Smooth muscle cell (in vitro differentiated cells): ENCODE measurements around the gene PTCRA. TPM values are rescaled to one million over a fixed set of nuclear protein-coding genes. Genes with fewer than 3 reads are reported as not detected.
"Not testable (repeated sequence)": the region's sequence is repeated elsewhere in the genome, so short reads cannot be mapped to it uniquely, and the experiment has no call there.

ENCODE experiments used
- DNase-seq: peaks from one replicate; lab custom pipeline; 2025; ENCODE audit not compliant: unreplicated experiment; lab: John Stamatoyannopoulos, UW
- H2AFZ ChIP-seq: fragments of 200-600 bp; sonication (generic); 2 replicates; pipeline ENCODE4 v1.6.0; 2016; ENCODE audit warnings: antibody characterized with exemption, low read depth, mild to moderate bottlenecking
- H3F3A ChIP-seq: fragments of 200-600 bp; sonication (generic); 2 replicates; pipeline ENCODE4 v1.6.0; 2017; ENCODE audit warnings: antibody characterized with exemption, low read depth
- H3K27ac ChIP-seq: fragments of 200-600 bp; sonication (generic); 2 replicates; pipeline ENCODE4 v1.5.1; 2016; ENCODE audit warnings: low read depth, mild to moderate bottlenecking
- H3K27me3 ChIP-seq: fragments of 200-600 bp; sonication (generic); 2 replicates; pipeline ENCODE4 v1.6.1; 2016; ENCODE audit warnings: low read depth, mild to moderate bottlenecking
- H3K36me3 ChIP-seq: fragments of 200-600 bp; sonication (generic); 2 replicates; pipeline ENCODE4 v1.5.1; 2016; ENCODE audit warnings: low read depth
- H3K4me1 ChIP-seq: fragments of 200-600 bp; sonication (generic); 2 replicates; pipeline ENCODE4 v1.5.1; 2016; ENCODE audit warnings: low read depth
- H3K4me2 ChIP-seq: fragments of 200-600 bp; sonication (generic); 2 replicates; pipeline ENCODE4 v1.6.0; 2016; ENCODE audit warnings: mild to moderate bottlenecking
- H3K4me3 ChIP-seq: fragments of 200-600 bp; sonication (generic); 2 replicates; pipeline ENCODE4 v1.5.1; 2016; ENCODE audit warnings: mild to moderate bottlenecking
- H3K79me2 ChIP-seq: fragments of 200-600 bp; sonication (generic); 2 replicates; pipeline ENCODE4 v1.6.0; 2016; ENCODE audit warnings: low read depth, mild to moderate bottlenecking
- H3K9ac ChIP-seq: fragments of 200-600 bp; sonication (generic); 2 replicates; pipeline ENCODE4 v1.6.0; 2016; ENCODE audit warnings: low read depth
- H3K9me3 ChIP-seq: fragments of 200-600 bp; sonication (generic); replicated peaks from 2 replicates; pipeline ENCODE4 v1.5.1; 2016; ENCODE audit warnings: low read depth
- H4K20me1 ChIP-seq: fragments of 200-600 bp; sonication (generic); 2 replicates; pipeline ENCODE4 v1.6.0; 2016; ENCODE audit warnings: low read depth
- CTCF ChIP-seq: fragments of 200-600 bp; sonication (generic); IDR thresholded peaks from 2 replicates; pipeline ENCODE4 v1.5.1; 2017; ENCODE audit warnings: borderline replicate concordance, mild to moderate bottlenecking, antibody characterized with exemption; ENCODE audit not compliant: insufficient read depth, poor library complexity, severe bottlenecking
- WGBS: methylation state at CpG from one replicate; pipeline ENCODE4 v1.1.7; 2016; ENCODE audit warnings: low lambda C conversion rate; 5-methylcytosine and 5-hydroxymethylcytosine counted together
- polyA plus RNA-seq: library from polyadenylated mRNA; unstranded; fragments of >200 nt; fragmentation: Nextera tagmentation; extraction: Ambion mirVana; gene quantifications from 2 replicates; pipeline ENCODE4 v1.2.1, GENCODE V29; 2016
- total RNA-seq: library from RNA; depleted of rRNA; stranded (reverse); fragments of >200 nt; gene quantifications from 2 replicates; pipeline ENCODE4 v1.2.3, GENCODE V29; 2014

Gene PTCRA
- total and polyA plus RNA-seq, 2 experiments from 2014 or later: not detected

- 77% methylated on average over 8 of the region's 8 CpGs for WGBS
- no peak for DNase-seq
These were observed 16.0 kb upstream of the PTCRA start for GRCh38 chr6:42899871-42900270.

DNA sequence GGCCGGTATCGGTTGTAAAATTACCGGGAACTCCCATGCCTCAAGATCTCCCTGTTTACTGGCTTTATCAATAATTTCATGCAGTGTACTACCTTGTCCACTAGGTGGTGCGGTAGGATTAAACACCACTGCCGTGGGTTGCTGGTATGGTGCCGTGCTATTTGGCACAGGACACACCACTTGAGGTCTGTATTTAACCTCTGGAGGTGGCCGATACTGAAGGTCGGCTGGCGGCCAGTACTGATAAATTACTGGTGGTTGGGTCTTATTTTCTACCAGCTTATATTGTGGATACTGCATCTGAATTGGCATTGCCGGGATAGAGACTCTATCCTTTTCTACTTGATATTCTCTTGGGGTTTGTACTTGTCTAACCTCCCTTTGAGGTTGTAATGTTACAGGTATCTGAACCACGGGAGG is 14.3 kb upstream of the PTCRA start:
- H3K79me2 ChIP-seq: no peaks in the 10 kb centered on the region
- H3K4me3 ChIP-seq: no peak overlapping the region
- no peak overlapping the region for H3K4me2 ChIP-seq
- H3K9ac ChIP-seq: no peak overlapping the region
- no peaks in the 10 kb centered on the region for H4K20me1 ChIP-seq
- 15% methylated on average over 11 of the region's 11 CpGs for WGBS
- no peak overlapping the region for H2AFZ ChIP-seq
- peaks cover 7% of the 10 kb centered on the region for H3K4me1 ChIP-seq
- DNase-seq: peak; percentile 9
- no peaks in the 10 kb centered on the region for H3F3A ChIP-seq
- H3K27me3 ChIP-seq: no peaks in the 10 kb centered on the region
- H3K27ac ChIP-seq: no peak overlapping the region
- no peaks in the 10 kb centered on the region for H3K9me3 ChIP-seq
- H3K36me3 ChIP-seq: no peaks in the 10 kb centered on the region
- TF ChIP-seq CTCF: peak; percentile 86

More at GRCh38 chr6:42899871-42900270, 16.0 kb upstream of the PTCRA start:
- no peaks in the 10 kb centered on the region for H3K79me2 ChIP-seq
- H3K9me3 ChIP-seq: no peaks in the 10 kb centered on the region
- no peak overlapping the region for H3K4me2 ChIP-seq
- H3K27me3 ChIP-seq: no peaks in the 10 kb centered on the region
- no peaks in the 10 kb centered on the region for H4K20me1 ChIP-seq
- no peak overlapping the region for H3K9ac ChIP-seq
- no peak for TF ChIP-seq CTCF
- H3K27ac ChIP-seq: no peak overlapping the region
- H3K4me3 ChIP-seq: no peak overlapping the region
- no peak overlapping the region for H2AFZ ChIP-seq
- no peaks in the 10 kb centered on the region for H3K36me3 ChIP-seq
- H3K4me1 ChIP-seq: peaks cover 7% of the 10 kb centered on the region
- no peaks in the 10 kb centered on the region for H3F3A ChIP-seq

DNA sequence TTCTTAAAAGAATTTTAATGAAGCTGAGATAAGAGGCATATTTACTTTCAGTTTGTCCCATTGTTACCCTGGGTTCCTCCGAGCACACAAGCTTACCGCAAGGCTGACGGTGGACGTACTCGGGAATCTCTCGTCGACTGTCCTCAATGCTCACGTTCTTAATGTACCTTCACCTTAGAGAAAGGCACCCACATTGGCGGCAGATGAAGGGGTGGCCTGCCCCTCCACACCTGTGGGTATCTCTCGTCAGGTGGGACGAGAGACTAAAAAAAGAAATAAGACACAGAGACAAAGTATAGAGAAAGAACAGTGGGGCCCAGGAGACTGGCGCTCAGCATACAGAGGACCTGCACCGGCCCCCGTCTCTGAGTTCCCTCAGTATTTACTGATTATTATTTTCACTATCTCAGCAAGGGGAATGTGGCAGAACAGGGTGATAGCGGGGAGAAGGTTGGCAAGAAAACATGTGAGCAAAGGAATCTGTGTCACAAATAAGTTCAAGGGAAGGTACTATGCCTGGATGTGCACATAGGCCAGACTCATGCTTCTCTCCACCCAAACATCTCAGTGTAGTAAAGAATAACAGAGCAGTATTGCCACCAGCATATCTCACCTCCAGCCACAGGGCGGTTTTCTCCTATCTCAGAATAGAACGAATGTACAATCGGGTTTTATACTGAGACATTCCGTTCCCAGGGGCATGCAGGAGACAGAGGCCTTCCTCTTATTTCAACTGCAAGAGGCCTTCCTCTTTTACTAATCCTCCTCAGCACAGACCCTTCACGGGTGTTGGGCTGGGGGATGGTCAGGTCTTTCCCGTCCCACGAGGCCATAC is 13.2 kb upstream of the PTCRA start:
- peak overlapping the region; percentile 23 for H3K4me3 ChIP-seq
- DNase-seq, H3K79me2 ChIP-seq, H3K27me3 ChIP-seq, H3K9ac ChIP-seq, H3K27ac ChIP-seq, H4K20me1 ChIP-seq, H3K4me2 ChIP-seq, H2AFZ ChIP-seq, H3K4me1 ChIP-seq, H3K9me3 ChIP-seq, H3K36me3 ChIP-seq, H3F3A ChIP-seq: not testable (repeated sequence)
- WGBS: 84% methylated on average over 22 of the region's 22 CpGs

DNA sequence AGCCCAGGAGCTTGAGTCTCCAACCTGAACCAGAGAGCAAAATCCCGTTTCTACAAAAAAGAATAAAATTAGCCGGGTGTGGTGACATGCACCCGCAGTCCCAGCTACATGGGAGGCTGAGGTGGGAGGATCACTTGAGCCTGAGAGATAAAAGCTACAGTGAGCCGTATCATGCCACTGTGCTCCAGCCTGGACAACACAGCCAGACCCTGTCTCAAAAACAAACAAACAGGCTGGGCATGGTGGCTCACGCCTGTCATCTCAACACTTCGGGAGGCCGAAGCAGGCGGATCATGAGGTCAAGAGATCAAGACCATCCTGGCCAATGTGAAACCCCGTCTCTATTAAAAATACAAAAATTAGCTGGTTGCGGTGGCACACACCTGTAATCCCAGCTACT is 11.4 kb upstream of the PTCRA start:
- H2AFZ ChIP-seq: no peak overlapping the region
- no peaks in the 10 kb centered on the region for H3K27me3 ChIP-seq
- H3K4me1 ChIP-seq: peaks cover 2% of the 10 kb centered on the region
- H3K27ac ChIP-seq: no peak overlapping the region
- no peak for DNase-seq
- H4K20me1 ChIP-seq: no peaks in the 10 kb centered on the region
- H3K4me2 ChIP-seq: no peak overlapping the region
- TF ChIP-seq CTCF: no peak
- H3F3A ChIP-seq: no peaks in the 10 kb centered on the region
- no peaks in the 10 kb centered on the region for H3K9me3 ChIP-seq
- WGBS: 89% methylated on average over 10 of the region's 10 CpGs
- no peak overlapping the region for H3K4me3 ChIP-seq
- H3K36me3 ChIP-seq: no peaks in the 10 kb centered on the region
- H3K79me2 ChIP-seq: no peaks in the 10 kb centered on the region
- no peak overlapping the region for H3K9ac ChIP-seq
